ENCODE results near the gene SKIC2. TPM values are rescaled to one million over a fixed set of nuclear protein-coding genes. Genes with fewer than 3 reads are reported as not detected.
"Not testable (repeated sequence)": the region's sequence is repeated elsewhere in the genome, so short reads cannot be mapped to it uniquely, and the experiment has no call there.

Gene SKIC2
- total and polyA plus RNA-seq, 3 experiments from 2014 or later = 21.1 to 114 (median 110) TPM

DNA sequence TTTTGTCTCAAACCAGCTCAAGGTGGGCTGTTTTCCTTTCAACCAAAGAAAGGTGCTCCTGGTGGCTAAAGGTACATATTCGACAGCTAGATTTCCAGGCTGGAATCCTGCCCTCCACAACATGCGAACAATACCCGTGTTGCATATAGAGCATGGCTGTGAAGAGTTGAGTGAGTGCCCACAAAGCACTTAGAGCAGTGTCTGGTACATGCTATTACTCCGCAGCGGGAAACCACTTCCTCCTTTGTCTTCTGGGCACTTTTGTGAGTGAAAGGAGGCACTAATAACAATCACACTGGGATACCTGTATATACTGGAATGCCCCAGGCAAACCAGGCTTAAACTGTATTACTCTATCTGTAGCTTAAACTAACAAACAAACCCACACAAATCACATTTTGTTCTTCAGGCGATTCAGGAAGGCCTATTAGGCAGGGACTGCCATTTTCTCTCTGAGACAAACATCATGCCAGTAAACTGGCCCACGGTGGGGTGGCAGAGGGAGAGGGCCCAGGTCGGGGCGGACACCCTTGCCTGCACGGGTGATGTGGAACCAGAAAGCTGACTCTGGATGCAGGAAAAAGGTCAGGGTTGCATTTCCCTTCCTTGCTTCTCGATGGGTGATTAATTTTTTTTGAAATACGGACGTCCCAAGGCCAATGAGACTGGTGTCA, 46.0 kb downstream of the SKIC2 start:
- H3K27me3 ChIP-seq (ENCODE audit: insufficient read depth, low read length, poor library complexity, severe bottlenecking); H3K36me3 ChIP-seq (ENCODE audit: insufficient read depth, low read length); DNase-seq; H3K9me3 Mint-ChIP-seq; H3K36me3 Mint-ChIP-seq; H3K27me3 Mint-ChIP-seq; H3K4me1 ChIP-seq (ENCODE audit: insufficient read depth, low read length); H3K4me3 ChIP-seq (ENCODE audit: low read length); CTCF ChIA-PET; POLR2A ChIA-PET; H3K9me3 ChIP-seq (ENCODE audit: low read length); H3K27ac ChIP-seq (ENCODE audit: low read depth, low read length): not testable (repeated sequence)
- peak overlapping the region in 1 of 7 donors; percentile 24 for H3K4me3 Mint-ChIP-seq
- peak overlapping the region in 7 of 8 donors; percentile 0 to 92 (median 85) for H3K27ac Mint-ChIP-seq
- H3K4me1 Mint-ChIP-seq = peaks cover 6 to 12% (median 8%) of the 10 kb centered on the region in 3 donors

DNA sequence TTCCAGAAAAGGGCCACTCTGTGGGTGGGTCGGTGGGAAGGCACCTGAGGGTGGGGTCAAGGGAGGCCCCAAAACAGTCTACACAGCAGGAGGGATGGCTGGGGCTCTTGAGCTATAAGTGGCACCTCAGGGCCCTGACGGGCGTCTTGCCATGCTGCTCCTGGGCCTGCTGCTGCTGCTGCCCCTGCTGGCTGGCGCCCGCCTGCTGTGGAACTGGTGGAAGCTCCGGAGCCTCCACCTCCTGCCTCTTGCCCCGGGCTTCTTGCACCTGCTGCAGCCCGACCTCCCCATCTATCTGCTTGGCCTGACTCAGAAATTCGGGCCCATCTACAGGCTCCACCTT, 46.5 kb downstream of the SKIC2 start:
- Mint-ChIP-seq H3K27ac (peak overlapping the region in 1 of 8 donors; percentile 45), H3K4me1 (peaks cover 6 to 12% (median 8%) of the 10 kb centered on the region in 3 donors)
- H3K4me3 ChIP-seq (ENCODE audit: low read length); H3K4me3 Mint-ChIP-seq; H3K27me3 ChIP-seq (ENCODE audit: insufficient read depth, low read length, poor library complexity, severe bottlenecking); H3K9me3 ChIP-seq (ENCODE audit: low read length); POLR2A ChIA-PET; H3K27ac ChIP-seq (ENCODE audit: low read depth, low read length); H3K36me3 ChIP-seq (ENCODE audit: insufficient read depth, low read length); CTCF ChIA-PET; H3K27me3 Mint-ChIP-seq; H3K4me1 ChIP-seq (ENCODE audit: insufficient read depth, low read length); H3K36me3 Mint-ChIP-seq; H3K9me3 Mint-ChIP-seq: not testable (repeated sequence)
- peak in 1 of 5 donors; percentile 29 for DNase-seq

DNA sequence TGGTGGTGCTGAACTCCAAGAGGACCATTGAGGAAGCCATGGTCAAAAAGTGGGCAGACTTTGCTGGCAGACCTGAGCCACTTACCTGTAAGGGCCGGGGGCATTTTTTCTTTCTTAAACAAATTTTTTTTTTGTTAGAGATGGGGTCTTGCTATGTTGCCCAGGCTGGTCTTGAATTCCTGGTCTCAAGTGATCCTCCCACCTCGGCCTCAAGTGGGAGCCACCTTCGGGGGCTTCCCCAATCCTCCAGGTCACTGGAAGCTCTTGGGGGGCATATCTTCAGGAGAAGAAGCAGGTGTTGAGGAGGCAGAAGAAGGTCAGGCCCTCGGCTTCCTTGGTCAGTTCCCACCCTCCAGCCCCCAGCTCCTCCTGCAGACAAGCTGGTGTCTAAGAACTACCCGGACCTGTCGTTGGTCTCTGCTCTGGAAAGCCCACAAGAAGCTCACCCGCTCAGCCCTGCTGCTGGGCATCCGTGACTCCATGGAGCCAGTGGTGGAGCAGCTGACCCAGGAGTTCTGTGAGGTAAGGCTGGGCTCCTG, 47.1 kb downstream of the SKIC2 start:
- H3K4me3 Mint-ChIP-seq; H3K4me1 ChIP-seq (ENCODE audit: insufficient read depth, low read length); H3K9me3 ChIP-seq (ENCODE audit: low read length); H3K27me3 Mint-ChIP-seq; H3K36me3 Mint-ChIP-seq; CTCF ChIA-PET; H3K4me3 ChIP-seq (ENCODE audit: low read length); H3K27me3 ChIP-seq (ENCODE audit: insufficient read depth, low read length, poor library complexity, severe bottlenecking); POLR2A ChIA-PET; H3K9me3 Mint-ChIP-seq; H3K27ac ChIP-seq (ENCODE audit: low read depth, low read length); H3K36me3 ChIP-seq (ENCODE audit: insufficient read depth, low read length): not testable (repeated sequence)
- peak in 1 of 5 donors; percentile 18 for DNase-seq
- H3K4me1 Mint-ChIP-seq = peaks cover 6 to 12% (median 8%) of the 10 kb centered on the region in 3 donors
- H3K27ac Mint-ChIP-seq = peak overlapping the region in 1 of 8 donors; percentile 32

DNA sequence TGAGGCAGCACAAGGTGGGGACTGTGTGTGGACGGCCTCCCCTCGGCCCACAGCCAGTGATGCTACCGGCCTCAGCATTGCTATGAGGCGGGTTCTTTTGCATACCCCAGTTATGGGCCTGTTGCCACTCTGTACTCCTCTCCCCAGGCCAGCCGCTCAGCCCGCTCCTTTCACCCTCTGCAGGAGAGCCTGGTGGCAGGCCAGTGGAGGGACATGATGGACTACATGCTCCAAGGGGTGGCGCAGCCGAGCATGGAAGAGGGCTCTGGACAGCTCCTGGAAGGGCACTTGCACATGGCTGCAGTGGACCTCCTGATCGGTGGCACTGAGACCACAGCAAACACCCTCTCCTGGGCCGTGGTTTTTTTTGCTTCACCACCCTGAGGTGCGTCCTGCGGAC, 48.1 kb downstream of the SKIC2 start:
- POLR2A ChIA-PET = not testable (repeated sequence)
- DNase-seq = peak in 1 of 5 donors; percentile 15

DNA sequence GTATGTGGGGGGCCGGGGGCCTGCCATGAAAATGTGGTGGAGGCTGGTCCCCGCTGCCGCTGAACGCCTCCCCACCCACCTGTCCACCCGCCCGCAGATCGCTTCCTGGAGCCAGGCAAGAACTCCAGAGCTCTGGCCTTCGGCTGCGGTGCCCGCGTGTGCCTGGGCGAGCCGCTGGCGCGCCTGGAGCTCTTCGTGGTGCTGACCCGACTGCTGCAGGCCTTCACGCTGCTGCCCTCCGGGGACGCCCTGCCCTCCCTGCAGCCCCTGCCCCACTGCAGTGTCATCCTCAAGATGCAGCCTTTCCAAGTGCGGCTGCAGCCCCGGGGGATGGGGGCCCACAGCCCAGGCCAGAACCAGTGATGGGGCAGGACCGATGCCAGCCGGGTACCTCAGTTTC, 49.1 kb downstream of the SKIC2 start:
- H3K27me3 Mint-ChIP-seq = not testable (repeated sequence)

More for the DNA sequence above, 48.1 kb downstream of the SKIC2 start:
- H3K27ac ChIP-seq (ENCODE audit: low read depth, low read length); H3K4me3 ChIP-seq (ENCODE audit: low read length); H3K9me3 Mint-ChIP-seq; H3K27me3 ChIP-seq (ENCODE audit: insufficient read depth, low read length, poor library complexity, severe bottlenecking); CTCF ChIA-PET; H3K27me3 Mint-ChIP-seq; H3K4me3 Mint-ChIP-seq; H3K36me3 Mint-ChIP-seq; H3K36me3 ChIP-seq (ENCODE audit: insufficient read depth, low read length); H3K4me1 ChIP-seq (ENCODE audit: insufficient read depth, low read length); H3K9me3 ChIP-seq (ENCODE audit: low read length): not testable (repeated sequence)
- H3K27ac Mint-ChIP-seq = peak overlapping the region in 1 of 8 donors; percentile 75
- peaks cover 6 to 12% (median 8%) of the 10 kb centered on the region in 3 donors for H3K4me1 Mint-ChIP-seq

DNA sequence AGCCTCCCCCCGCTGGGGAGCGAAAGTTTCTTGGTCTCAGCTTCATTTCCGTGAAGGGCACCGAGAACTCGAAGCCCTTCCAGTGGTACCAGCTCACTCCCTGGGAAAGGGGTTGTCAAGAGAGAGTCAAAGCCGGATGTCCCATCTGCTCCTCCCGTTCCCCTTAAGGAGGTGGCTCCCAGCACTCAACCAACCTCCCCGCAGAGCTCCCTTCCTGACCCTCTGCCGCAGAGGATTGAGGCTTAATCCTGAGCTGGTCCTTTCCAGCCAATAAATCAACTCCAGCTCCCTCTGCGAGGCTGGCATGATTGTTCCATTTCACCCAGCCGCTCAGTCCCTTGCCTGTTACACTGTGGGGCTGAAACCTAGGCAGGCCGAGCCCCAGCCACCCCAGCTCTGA, 49.6 kb downstream of the SKIC2 start:
- H3K4me3 Mint-ChIP-seq; H3K27ac ChIP-seq (ENCODE audit: low read depth, low read length); H3K36me3 Mint-ChIP-seq; H3K9me3 Mint-ChIP-seq; H3K27me3 ChIP-seq (ENCODE audit: insufficient read depth, low read length, poor library complexity, severe bottlenecking); H3K4me3 ChIP-seq (ENCODE audit: low read length); H3K36me3 ChIP-seq (ENCODE audit: insufficient read depth, low read length); H3K9me3 ChIP-seq (ENCODE audit: low read length); CTCF ChIA-PET; H3K4me1 ChIP-seq (ENCODE audit: insufficient read depth, low read length); H3K27ac Mint-ChIP-seq; POLR2A ChIA-PET; H3K27me3 Mint-ChIP-seq: not testable (repeated sequence)
- peaks cover 6 to 12% (median 8%) of the 10 kb centered on the region in 3 donors for H3K4me1 Mint-ChIP-seq
- peak in 1 of 5 donors; percentile 6 for DNase-seq

More for the DNA sequence above, 49.1 kb downstream of the SKIC2 start:
- H3K4me1 ChIP-seq (ENCODE audit: insufficient read depth, low read length); H3K9me3 ChIP-seq (ENCODE audit: low read length); H3K4me3 ChIP-seq (ENCODE audit: low read length); CTCF ChIA-PET; H3K36me3 ChIP-seq (ENCODE audit: insufficient read depth, low read length); H3K27ac ChIP-seq (ENCODE audit: low read depth, low read length); H3K4me3 Mint-ChIP-seq; H3K36me3 Mint-ChIP-seq; H3K27me3 ChIP-seq (ENCODE audit: insufficient read depth, low read length, poor library complexity, severe bottlenecking); H3K9me3 Mint-ChIP-seq; H3K27ac Mint-ChIP-seq; POLR2A ChIA-PET; DNase-seq: not testable (repeated sequence)
- H3K4me1 Mint-ChIP-seq = peaks cover 6 to 12% (median 8%) of the 10 kb centered on the region in 3 donors

DNA sequence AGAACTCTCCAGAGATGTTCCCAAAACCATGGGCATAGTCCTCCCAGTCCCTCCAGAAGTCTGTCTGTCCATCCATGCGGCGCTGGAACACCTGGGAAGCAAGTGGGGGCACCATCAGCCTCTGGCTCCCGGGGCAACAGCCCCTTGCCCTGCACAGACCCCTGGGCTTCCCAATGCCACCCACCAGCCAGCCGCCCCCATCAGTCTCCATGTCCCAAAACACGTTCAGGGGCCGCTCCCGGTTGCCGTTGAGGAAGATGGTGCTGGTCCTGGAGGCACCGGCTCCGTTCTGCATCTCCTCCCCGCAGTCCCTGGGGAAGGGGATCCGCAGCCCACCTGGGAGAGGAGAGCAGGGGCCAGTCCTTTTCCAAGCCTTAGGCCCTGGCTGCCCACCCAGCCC, 50.6 kb downstream of the SKIC2 start:
- H3K27ac ChIP-seq (ENCODE audit: low read depth, low read length); H3K4me1 ChIP-seq (ENCODE audit: insufficient read depth, low read length); CTCF ChIA-PET; H3K27me3 Mint-ChIP-seq; H3K36me3 Mint-ChIP-seq; H3K4me3 Mint-ChIP-seq; POLR2A ChIA-PET; H3K4me1 Mint-ChIP-seq; H3K9me3 Mint-ChIP-seq; H3K9me3 ChIP-seq (ENCODE audit: low read length); H3K27me3 ChIP-seq (ENCODE audit: insufficient read depth, low read length, poor library complexity, severe bottlenecking); H3K4me3 ChIP-seq (ENCODE audit: low read length); H3K27ac Mint-ChIP-seq; H3K36me3 ChIP-seq (ENCODE audit: insufficient read depth, low read length); DNase-seq: not testable (repeated sequence)

DNA sequence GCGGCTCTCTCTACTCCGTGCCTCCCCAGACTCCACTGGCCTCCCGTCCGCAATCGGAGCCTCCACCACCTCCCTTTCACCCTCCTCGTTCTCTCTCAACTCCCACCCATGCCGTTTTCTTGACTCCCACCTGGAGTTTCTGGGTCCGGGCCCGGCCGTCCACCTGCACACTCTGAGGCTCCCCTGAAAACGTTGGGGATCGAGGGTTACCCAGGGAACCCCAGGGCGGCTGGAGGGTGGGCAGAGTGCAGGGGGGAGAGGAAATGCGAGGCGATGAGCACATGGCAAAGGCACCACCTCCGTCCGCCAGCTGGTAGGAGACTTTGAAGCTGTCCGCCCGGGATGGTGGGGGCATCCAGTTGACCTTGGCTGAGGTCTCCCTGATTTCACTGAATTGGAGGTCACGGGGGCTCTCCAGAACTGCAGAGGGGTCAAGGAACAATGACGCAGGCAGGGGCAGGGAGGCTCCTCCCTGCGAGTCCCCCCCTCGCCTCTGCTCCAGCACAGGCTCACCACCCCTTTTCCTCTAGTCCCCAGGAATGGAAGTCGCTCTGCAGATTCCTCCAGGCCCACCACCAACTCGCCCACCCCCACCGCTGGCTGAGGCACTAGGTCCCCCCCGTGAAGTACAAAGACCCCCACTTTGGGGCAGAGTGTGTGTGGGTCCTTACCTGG, 52.0 kb downstream of the SKIC2 start:
- DNase-seq = peak in 1 of 5 donors; percentile 26
- H3K4me3 Mint-ChIP-seq; H3K4me3 ChIP-seq (ENCODE audit: low read length); H3K4me1 ChIP-seq (ENCODE audit: insufficient read depth, low read length); H3K27ac ChIP-seq (ENCODE audit: low read depth, low read length); POLR2A ChIA-PET; H3K36me3 ChIP-seq (ENCODE audit: insufficient read depth, low read length); H3K9me3 ChIP-seq (ENCODE audit: low read length); H3K27me3 Mint-ChIP-seq; H3K36me3 Mint-ChIP-seq; H3K27ac Mint-ChIP-seq; H3K27me3 ChIP-seq (ENCODE audit: insufficient read depth, low read length, poor library complexity, severe bottlenecking); H3K4me1 Mint-ChIP-seq; CTCF ChIA-PET; H3K9me3 Mint-ChIP-seq: not testable (repeated sequence)

All from CD8-positive, alpha-beta memory T cell (primary cell).